ENCODE results near the gene REPIN1. TPM values are rescaled to one million over a fixed set of nuclear protein-coding genes. Genes with fewer than 3 reads are reported as not detected.

The REPIN1 gene
- total RNA-seq, 1 experiment from 2014 or later, result 106 TPM

DNA sequence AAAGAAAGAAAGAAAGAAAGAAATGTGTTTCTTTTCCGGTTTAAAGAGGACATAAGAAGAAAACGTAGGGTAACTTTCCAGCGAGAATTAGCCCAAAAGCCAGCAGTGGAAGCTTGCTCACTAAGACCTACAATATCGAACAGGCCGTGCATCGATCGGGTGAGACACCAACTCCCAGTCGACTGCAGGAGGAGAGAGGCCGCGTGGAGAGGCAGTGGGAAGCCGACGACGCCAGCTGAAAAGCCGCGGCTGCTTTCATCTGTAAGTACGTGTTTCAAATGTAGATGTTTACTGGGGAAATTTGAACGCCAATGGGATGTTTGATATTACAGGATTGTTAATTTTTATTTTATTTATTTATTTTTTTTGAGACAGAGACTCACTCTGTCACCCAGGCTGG is 53.2 kb downstream of the REPIN1 start:
- Histone ChIP-seq H3K27ac (ENCODE audit: insufficient read length, low read depth, low read length) (no peak overlapping the region), H3K4ac (ENCODE audit: low read depth, low read length) (no peak overlapping the region), H3K9ac (ENCODE audit: extremely low read depth, insufficient read length, low read length) (no peak overlapping the region), H2BK20ac (ENCODE audit: low read depth, low read length, poor library complexity, severe bottlenecking) (no peak overlapping the region), H2BK120ac (ENCODE audit: low read depth, low read length, poor library complexity, severe bottlenecking) (no peak overlapping the region), H3K23ac (ENCODE audit: insufficient read length, low read depth, low read length) (no peak overlapping the region), H3K4me2 (ENCODE audit: insufficient read depth, insufficient read length, low read length) (no peak overlapping the region), H3K79me1 (ENCODE audit: insufficient read depth, low read depth, low read length, poor library complexity, severe bottlenecking) (no peaks in the 10 kb centered on the region), H3K18ac (ENCODE audit: insufficient read length, low read depth, low read length) (no peak overlapping the region), H3K9me3 (ENCODE audit: control insufficient read depth, low read depth, low read length) (no peaks in the 10 kb centered on the region), H4K20me1 (ENCODE audit: control insufficient read depth, insufficient read depth, insufficient read length) (no peaks in the 10 kb centered on the region), H2BK5ac (ENCODE audit: insufficient read length, low read length) (no peak overlapping the region), H3K56ac (ENCODE audit: insufficient read length, low read depth, low read length) (no peak overlapping the region), H4K5ac (ENCODE audit: insufficient read length, low read depth, low read length) (no peak overlapping the region), H3K14ac (ENCODE audit: insufficient read depth, low read length) (no peak overlapping the region), H2BK12ac (ENCODE audit: insufficient read length, low read depth, low read length) (no peak overlapping the region), H4K8ac (replicated peaks; ENCODE audit: insufficient read length, low read depth, low read length) (no peak overlapping the region), H3T11ph (ENCODE audit: low read length) (no peak overlapping the region), H2BK15ac (ENCODE audit: low read depth, low read length) (no peak overlapping the region), H3K23me2 (ENCODE audit: insufficient read length, low read depth, low read length, poor library complexity, severe bottlenecking) (no peaks in the 10 kb centered on the region), H4K91ac (ENCODE audit: insufficient read length, low read depth, low read length) (no peak overlapping the region), H3K27me3 (ENCODE audit: insufficient read depth, low read length) (no peaks in the 10 kb centered on the region), H2AK5ac (ENCODE audit: insufficient read length, low read length) (no peak overlapping the region), H3K79me2 (ENCODE audit: insufficient read depth, low read length) (no peaks in the 10 kb centered on the region), H2AFZ (ENCODE audit: low read length) (no peak overlapping the region), H3K4me1 (ENCODE audit: insufficient read depth, low read length) (no peaks in the 10 kb centered on the region; the same call in 1 of the 2 replicates)
- DNase-seq, result peak; percentile 22
- no peaks in the 10 kb centered on the region for H3K36me3 Mint-ChIP-seq (ENCODE audit: insufficient read depth in 1 of 3, low read depth in 3 of 3)
- WGBS (ENCODE audit: extremely low coverage, insufficient read length, low lambda C conversion rate), result no CpG with 5 or more reads among the region's 17 CpGs
- H3K4me3 Mint-ChIP-seq, result no peak overlapping the region
- no peaks in the 10 kb centered on the region; a peak in 2 of 5 replicates for H3K9me3 Mint-ChIP-seq
- H3K27me3 Mint-ChIP-seq (ENCODE audit: low read depth), result peaks cover 14% of the 10 kb centered on the region
- peaks cover 12 to 21% of the 10 kb centered on the region in 2 experiments for H3K4me1 Mint-ChIP-seq
- TF ChIP-seq, protein P1, sequence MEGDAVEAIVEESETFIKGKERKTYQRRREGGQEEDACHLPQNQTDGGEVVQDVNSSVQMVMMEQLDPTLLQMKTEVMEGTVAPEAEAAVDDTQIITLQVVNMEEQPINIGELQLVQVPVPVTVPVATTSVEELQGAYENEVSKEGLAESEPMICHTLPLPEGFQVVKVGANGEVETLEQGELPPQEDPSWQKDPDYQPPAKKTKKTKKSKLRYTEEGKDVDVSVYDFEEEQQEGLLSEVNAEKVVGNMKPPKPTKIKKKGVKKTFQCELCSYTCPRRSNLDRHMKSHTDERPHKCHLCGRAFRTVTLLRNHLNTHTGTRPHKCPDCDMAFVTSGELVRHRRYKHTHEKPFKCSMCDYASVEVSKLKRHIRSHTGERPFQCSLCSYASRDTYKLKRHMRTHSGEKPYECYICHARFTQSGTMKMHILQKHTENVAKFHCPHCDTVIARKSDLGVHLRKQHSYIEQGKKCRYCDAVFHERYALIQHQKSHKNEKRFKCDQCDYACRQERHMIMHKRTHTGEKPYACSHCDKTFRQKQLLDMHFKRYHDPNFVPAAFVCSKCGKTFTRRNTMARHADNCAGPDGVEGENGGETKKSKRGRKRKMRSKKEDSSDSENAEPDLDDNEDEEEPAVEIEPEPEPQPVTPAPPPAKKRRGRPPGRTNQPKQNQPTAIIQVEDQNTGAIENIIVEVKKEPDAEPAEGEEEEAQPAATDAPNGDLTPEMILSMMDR (conservative IDR thresholded peaks at IDR 0.05), result no peak
- H3K27ac Mint-ChIP-seq, result no peak overlapping the region

Other genes with a start within 250 kb of the REPIN1 start
- 24.4 and 27.4 TPM in 2 replicates for gene LRRC61, start 45.5 kb upstream of the REPIN1 start, total RNA-seq (2021)
- gene ACTR3C, start 45.3 kb upstream of the REPIN1 start, total RNA-seq (2021), result 1.2 and 2.2 TPM in 2 replicates
- 59.9 and 60.9 TPM in 2 replicates for gene RARRES2, start 27.2 kb upstream of the REPIN1 start, total RNA-seq (2021)
- gene ZNF775, start 10.5 kb downstream of the REPIN1 start, total RNA-seq (2021), result 9.7 and 10.5 TPM in 2 replicates
- gene GIMAP8, start 81.8 kb downstream of the REPIN1 start, total RNA-seq (2021), result not detected in 2 replicates
- not detected in 2 replicates for gene GIMAP7, start 146.1 kb downstream of the REPIN1 start, total RNA-seq (2021)
- not detected in 2 replicates for gene GIMAP4, start 198.6 kb downstream of the REPIN1 start, total RNA-seq (2021)

Data from H9 (cell line).